GM18502 (cell line): ENCODE results near the gene TRIM36.

Source experiments
- ATAC-seq: cut with Tn5 transposase; IDR thresholded peaks from one replicate; pipeline ENCODE4 v1.9.1; 2021; ENCODE audit warnings: mild to moderate bottlenecking; ENCODE audit not compliant: unreplicated experiment, poor library complexity

TRIM36 gene

DNA sequence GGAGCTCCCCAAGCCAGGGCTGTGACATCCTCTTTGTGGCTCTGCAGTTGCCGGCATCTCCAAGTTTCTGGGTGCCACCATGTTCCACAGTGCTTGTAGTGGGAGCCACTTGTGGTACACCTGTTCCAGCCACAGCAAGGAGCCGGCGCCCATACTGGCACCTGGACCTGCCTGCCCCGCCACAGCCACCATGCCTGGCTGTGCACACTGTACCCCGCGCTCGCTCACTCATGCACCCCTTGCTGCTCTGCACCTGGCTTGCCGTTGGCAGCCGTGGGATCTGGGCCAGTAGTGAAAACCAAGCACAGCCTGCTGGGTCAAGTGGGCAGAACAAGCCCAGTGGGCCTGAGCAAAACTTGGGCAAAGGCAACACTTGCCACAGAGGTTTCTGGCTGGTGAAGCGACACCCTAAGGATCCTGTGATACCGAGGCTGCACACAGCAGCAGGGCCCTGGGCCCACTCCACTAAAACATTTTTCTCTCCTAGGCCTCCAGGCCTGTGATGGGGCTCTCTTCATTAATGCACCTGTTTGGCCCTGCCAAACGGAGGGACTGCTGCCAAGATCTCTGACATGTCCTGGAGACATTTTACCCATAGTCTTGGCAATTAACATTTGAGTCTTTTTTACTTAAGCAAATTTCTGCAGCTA lies 2.8 kb downstream of the TRIM36 start:
- no peak for ATAC-seq

DNA sequence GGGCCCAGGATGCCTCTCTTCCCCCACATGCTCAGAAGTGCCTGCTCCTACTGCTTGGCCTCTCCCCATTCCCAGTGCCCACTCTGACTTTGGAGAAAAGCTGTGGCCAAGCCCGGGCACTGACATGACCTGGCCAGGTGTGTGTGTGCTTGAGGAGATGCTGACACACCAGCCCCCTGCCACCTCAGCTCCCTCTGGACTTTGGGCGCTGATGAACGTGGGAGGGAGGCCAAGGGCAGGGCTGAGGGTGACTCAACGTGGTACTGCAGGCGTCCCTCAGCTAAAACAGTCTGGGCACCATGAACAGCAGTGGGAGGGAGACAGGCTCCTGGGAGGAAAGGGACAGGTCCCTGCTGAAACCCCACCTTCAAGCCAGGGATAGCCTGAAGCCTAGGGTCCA lies 3.9 kb downstream of the TRIM36 start:
- ATAC-seq = no peak

- ATAC-seq = no peak
Measured at GRCh38 chr5:115160975-115161475, 8.7 kb downstream of the TRIM36 start.

DNA sequence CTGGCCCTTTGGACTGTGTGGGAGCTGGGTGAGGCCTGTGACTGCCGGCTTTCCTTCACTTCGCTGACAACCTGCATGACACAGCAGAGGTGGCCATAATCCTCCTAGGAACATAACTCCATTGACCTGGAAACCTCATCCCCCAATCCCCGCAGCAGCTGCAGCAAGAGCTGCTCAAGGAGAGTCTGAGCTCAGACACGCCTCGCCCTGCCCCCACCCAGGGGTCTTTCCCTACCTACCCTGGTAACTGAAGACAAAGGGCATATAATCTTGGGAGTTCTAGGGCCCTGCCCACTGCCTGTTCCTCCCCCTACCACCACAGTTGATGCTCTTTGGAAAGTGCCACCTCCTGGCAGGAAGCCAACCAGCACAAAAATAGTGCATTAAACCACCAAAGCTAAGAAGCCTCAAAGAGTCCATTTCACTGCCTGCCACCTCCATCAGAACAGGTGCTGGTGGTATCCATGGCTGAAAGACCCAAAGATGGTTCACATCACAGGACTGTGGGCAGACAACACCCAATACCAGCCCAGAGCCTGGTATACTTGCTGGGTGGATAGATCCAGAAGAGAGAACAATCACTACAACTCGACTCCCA lies 18.4 kb downstream of the TRIM36 start:
- no peak for ATAC-seq

GRCh38 chr5:115150512-115150911 lies 19.2 kb downstream of the TRIM36 start:
- no peak for ATAC-seq

- no peak for ATAC-seq
Measured at GRCh38 chr5:115147052-115147451, 22.7 kb downstream of the TRIM36 start.

- ATAC-seq = no peak
Measured at GRCh38 chr5:115136294-115136693, 33.4 kb downstream of the TRIM36 start.

- no peak for ATAC-seq
Measured at GRCh38 chr5:115132465-115132864, 37.2 kb downstream of the TRIM36 start.

- no peak for ATAC-seq
Measured at GRCh38 chr5:115126303-115126702, 43.4 kb downstream of the TRIM36 start.

DNA sequence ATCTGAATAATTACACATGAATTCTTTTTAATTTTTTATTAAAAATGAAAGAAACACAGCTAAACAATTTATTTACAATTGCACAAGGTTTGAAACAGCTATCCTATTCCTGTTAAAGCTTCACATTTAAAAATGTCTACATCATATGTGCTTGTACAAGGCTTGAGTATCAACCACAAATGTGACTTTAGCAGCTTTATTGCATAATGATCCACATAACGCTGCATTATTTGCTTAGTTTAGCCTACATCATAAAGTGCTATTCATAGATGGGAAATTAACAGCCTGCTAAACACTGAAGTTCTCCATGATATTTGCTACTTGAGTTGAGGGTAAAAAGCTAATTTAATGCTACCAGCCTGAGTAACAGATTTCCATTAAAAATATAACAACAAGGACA lies 45.0 kb downstream of the TRIM36 start:
- no peak for ATAC-seq

- ATAC-seq = no peak
Measured at GRCh38 chr5:115116001-115116400, 53.7 kb downstream of the TRIM36 start.

DNA sequence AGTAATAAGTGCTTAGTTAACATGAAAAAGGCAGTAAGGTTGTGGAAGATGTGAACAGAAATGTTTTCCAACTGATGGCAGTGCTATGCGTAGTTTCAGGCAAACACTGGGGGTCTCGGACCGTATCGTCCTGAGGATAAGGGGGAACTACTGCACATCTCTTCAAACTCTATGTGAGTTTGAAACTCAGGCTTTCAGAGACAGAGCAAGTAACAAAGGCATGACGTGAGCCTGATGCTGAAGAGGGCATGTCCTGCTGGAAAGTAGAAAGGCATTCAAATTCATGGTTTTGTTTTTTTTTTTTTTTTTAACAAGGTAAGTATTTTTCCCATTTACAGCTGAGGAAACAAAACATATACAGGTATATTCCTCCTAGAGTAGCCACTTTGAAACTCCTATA lies 59.9 kb downstream of the TRIM36 start:
- ATAC-seq = no peak

- ATAC-seq = no peak
Measured at GRCh38 chr5:115109356-115109755, 60.4 kb downstream of the TRIM36 start.

DNA sequence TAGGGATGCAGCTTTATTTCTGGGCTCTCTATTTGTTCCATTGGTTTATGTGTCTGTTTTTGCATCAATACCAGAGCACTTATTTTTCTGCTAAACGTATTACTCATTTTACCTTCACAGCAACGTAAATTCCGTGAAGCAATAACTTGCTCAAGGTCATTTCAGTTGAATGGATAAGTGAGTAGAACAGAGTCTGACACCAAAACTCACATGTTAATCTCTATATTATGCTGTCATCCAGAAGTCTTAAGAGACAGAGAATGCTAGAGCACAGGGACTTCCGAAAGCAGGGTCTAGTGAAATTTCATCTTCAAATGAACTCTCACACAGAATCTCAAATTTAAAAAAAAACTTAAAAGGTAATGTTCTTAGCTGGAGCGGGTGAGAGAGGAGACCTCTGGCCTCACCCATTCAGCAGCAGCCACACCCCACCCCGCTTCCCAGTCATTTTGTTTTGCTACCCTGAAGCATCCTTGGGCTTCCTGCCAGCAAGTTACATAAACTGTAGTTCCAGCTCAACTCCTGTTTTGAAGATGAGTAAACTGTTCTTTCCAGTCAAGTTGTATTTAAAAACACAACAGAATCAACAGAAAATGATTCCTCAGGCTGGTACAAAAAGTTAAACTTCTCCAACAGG lies 69.3 kb downstream of the TRIM36 start:
- ATAC-seq = no peak

DNA sequence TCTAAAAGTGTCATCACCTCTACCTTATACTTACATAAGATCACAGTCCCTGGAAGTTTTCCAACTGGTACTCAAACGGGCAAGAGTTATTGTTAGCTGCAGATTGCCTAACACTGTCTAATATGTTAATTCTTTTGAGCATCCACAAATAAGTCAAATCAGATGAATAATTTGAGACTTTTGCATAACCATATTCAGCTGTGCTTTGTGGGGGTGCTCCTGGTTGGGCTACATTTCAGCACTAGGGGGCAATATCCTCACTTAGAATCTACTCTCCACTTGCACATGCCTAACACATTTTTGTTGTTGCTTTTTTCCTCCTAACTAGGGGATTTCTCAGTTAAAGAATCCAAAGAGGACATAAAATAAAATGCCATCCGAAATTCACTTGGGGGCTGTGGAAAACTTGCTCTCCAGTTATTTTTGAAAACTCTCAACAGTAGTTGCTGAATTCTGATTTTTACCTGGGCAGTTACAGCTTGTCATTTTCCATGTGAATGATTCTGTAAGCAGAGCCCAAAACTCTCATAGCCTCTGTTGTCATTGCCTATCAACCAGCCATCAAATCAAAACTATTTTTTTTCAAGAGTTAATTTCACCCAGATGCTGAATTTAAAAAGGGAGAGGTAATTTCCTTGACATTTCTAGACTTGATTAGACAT lies 71.5 kb downstream of the TRIM36 start:
- ATAC-seq = peak; percentile 91

DNA sequence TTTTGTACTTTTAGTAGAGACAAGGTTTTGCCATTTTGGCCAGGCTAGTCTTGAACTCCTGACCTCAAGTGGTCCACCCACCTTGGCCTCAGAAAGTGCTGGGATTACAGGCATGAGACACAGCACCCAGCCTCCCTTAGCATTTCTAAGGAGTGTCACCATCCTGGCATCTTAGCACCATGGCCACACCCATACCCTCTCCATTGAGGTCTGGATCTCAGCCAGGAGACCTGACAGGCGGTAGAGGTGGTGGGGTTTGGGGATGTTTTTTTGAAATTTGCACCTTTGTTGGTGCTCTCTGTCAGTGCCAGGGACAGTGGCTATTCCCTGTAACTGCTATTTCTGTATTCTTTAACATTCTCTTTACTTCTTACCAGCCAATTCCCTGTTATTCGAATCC lies 72.5 kb downstream of the TRIM36 start:
- no peak for ATAC-seq

- no peak for ATAC-seq
Measured at GRCh38 chr5:115096034-115096769, 73.5 kb downstream of the TRIM36 start.

- no peak for ATAC-seq
Measured at GRCh38 chr5:115087951-115088350, 81.8 kb downstream of the TRIM36 start.

- ATAC-seq = no peak
Measured at GRCh38 chr5:115086473-115086872, 83.2 kb downstream of the TRIM36 start.

- ATAC-seq = no peak
Measured at GRCh38 chr5:115084246-115084793, 85.4 kb downstream of the TRIM36 start.
